Peyer's patch (tissue), 4 donors: ENCODE measurements around the gene R3HDM2.

Experiments used
- POLR2A ChIP-seq, 2 donors: fragments of 450-650 bp; IDR thresholded peaks; one replicate each; pipeline ENCODE4 v1.5.1; 2017; ENCODE audit warnings: antibody characterized with exemption in 2 of 2, mild to moderate bottlenecking in 2 of 2, moderate library complexity in 2 of 2
- TF ChIP-seq, protein P1 (sequence below), 6 experiments: fragments of 450-650 bp in 4 of 6; fragments of 200-600 bp in 2 of 6; sonication (generic) in 1 of 6; IDR thresholded peaks; one replicate each; pipeline ENCODE4 v1.5.1; 2017 to 2019; ENCODE audit warnings: antibody characterized with exemption in 6 of 6, mild to moderate bottlenecking in 3 of 6, moderate library complexity in 1 of 6

- TF ChIP-seq, protein P1, sequence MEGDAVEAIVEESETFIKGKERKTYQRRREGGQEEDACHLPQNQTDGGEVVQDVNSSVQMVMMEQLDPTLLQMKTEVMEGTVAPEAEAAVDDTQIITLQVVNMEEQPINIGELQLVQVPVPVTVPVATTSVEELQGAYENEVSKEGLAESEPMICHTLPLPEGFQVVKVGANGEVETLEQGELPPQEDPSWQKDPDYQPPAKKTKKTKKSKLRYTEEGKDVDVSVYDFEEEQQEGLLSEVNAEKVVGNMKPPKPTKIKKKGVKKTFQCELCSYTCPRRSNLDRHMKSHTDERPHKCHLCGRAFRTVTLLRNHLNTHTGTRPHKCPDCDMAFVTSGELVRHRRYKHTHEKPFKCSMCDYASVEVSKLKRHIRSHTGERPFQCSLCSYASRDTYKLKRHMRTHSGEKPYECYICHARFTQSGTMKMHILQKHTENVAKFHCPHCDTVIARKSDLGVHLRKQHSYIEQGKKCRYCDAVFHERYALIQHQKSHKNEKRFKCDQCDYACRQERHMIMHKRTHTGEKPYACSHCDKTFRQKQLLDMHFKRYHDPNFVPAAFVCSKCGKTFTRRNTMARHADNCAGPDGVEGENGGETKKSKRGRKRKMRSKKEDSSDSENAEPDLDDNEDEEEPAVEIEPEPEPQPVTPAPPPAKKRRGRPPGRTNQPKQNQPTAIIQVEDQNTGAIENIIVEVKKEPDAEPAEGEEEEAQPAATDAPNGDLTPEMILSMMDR (IDR thresholded peaks at IDR 0.05), result no peak
- no peak for TF ChIP-seq POLR2A (IDR thresholded peaks at IDR 0.05)
These were observed 38.7 kb upstream of the R3HDM2 start for GRCh38 chr12:57469296-57470164.
